Naive B cell (primary cell): ENCODE measurements around the gene CST3. TPM values are rescaled to one million over a fixed set of nuclear protein-coding genes. Genes with fewer than 3 reads are reported as not detected.
A peak's percentile ranks its signal among the peaks of the same experiment; 100 is the strongest.
"Not testable (repeated sequence)": the region's sequence is repeated elsewhere in the genome, so short reads cannot be mapped to it uniquely, and the experiment has no call there.

Experiments
- ATAC-seq, 2 donors: fragments of 150-1000 bp; cut with Tn5 transposase; 2 replicates each; pipeline ENCODE4 v1.10.0; 2021; ENCODE audit warnings: low read depth in 2 of 2, mild to moderate bottlenecking in 2 of 2, moderate library complexity in 2 of 2
- DNase-seq: peaks from one replicate; pipeline ENCODE4 v3.0.0; 2022
- H3K27ac Mint-ChIP-seq, 6 donors: one replicate each; pipeline ENCODE4 v1.8.0; 2020 to 2022; ENCODE audit warnings: mild to moderate bottlenecking in 6 of 6, mixed read lengths in 6 of 6, moderate library complexity in 5 of 6, inconsistent platforms in 2 of 6
- H3K27me3 Mint-ChIP-seq, 3 donors: one replicate each; pipeline ENCODE4 v1.8.0; 2021 to 2022; ENCODE audit warnings: mixed read lengths in 3 of 3, mild to moderate bottlenecking in 1 of 3
- H3K36me3 Mint-ChIP-seq, 2 donors: one replicate each; pipeline ENCODE4 v1.8.0; 2020 to 2022; ENCODE audit warnings: mixed read lengths in 2 of 2, inconsistent platforms in 1 of 2, mild to moderate bottlenecking in 1 of 2
- H3K4me1 Mint-ChIP-seq, 3 donors: one replicate each; pipeline ENCODE4 v1.8.0; 2020 to 2022; ENCODE audit warnings: mixed read lengths in 3 of 3, inconsistent platforms in 1 of 3, mild to moderate bottlenecking in 1 of 3, moderate library complexity in 1 of 3
- H3K4me3 Mint-ChIP-seq, 8 donors: one replicate each; pipeline ENCODE4 v1.8.0; 2020 to 2022; ENCODE audit warnings: mild to moderate bottlenecking in 8 of 8, mixed read lengths in 8 of 8, moderate library complexity in 8 of 8, inconsistent platforms in 2 of 8
- H3K9me3 Mint-ChIP-seq, 7 donors: one replicate each; pipeline ENCODE4 v1.8.0; 2020 to 2022; ENCODE audit warnings: mixed read lengths in 7 of 7, mild to moderate bottlenecking in 5 of 7, inconsistent platforms in 2 of 7, moderate library complexity in 1 of 7
- polyA plus RNA-seq, 6 donors: library from polyadenylated mRNA; unstranded; fragments of 300-500 nt; fragmentation: Illumina TruSeq; gene quantifications; one replicate each; pipeline ENCODE4 v1.2.3, GENCODE V29; 2021; ENCODE audit warnings: low read depth in 6 of 6

CST3 gene
- 10 to 100 TPM in 1 of 6 donors, 1 to 10 TPM in 5; 3.2 to 22.5 (median 6.5) TPM for polyA plus RNA-seq

- Mint-ChIP-seq H3K4me3 (peak within 1 kb of the TSS; percentile 8 to 84 (median 53)), H3K9me3 (no peaks in the 10 kb centered on the region), H3K27ac (no peak within 1 kb of the TSS), H3K36me3 (no peaks in the 10 kb centered on the region), H3K4me1 (peaks cover 9 to 19% (median 9%) of the 10 kb centered on the region in 3 donors), H3K27me3 (peaks cover 9 to 37% (median 30%) of the 10 kb centered on the region in 3 donors)
- DNase-seq (no peak), ATAC-seq (no peak)
These were observed at the start of gene CST3 for GRCh38 chr20:23637282-23638221. TSS of gene CST3 (minus strand) at chr20:23637955. CDS start at chr20:23637862, 93 bp downstream.

DNA sequence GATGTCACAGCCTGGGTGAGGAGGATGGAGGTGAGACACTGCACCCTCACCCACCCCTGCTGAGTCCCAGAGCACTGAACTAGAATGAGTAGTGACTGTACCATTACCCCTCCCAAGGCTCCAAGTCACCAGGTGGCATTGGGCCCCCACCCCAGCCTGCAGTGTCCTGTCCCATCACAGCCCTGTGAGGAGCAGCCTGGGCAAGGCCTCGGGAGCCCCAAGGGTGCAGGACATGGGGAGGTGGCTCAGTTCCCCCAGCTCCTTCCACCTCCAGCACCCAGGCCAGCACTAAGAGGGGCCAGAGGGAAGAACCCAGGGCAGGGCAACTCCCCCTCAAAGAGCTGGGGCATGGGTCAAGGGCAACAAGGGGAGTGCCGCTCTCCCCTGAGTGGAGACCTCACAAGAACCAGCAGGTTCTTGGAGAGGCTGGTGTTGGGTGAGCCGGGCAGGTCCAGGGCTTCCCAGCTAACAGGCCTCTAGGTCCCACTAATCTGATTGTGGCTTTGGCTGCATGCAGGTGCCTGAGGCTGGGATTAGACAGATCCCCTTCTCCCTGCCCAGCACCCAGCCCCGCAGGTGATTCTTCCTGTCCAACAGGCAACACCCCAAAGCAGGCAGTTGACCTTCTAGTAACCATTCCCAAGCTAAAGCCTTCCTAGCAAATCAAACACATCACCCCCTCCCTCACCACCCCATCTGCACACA lies 48.4 kb upstream of the CST3 start:
- DNase-seq, result no peak
- ATAC-seq, result no peak
- Mint-ChIP-seq H3K36me3 (no peaks in the 10 kb centered on the region), H3K27ac (no peak overlapping the region), H3K27me3 (peaks cover 3 to 15% (median 10%) of the 10 kb centered on the region in 3 donors), H3K4me3 (no peak overlapping the region), H3K4me1 (no peaks in the 10 kb centered on the region), H3K9me3 (no peaks in the 10 kb centered on the region)

- not testable (repeated sequence) for DNase-seq, H3K4me1 Mint-ChIP-seq, ATAC-seq, H3K27ac Mint-ChIP-seq, H3K9me3 Mint-ChIP-seq, H3K4me3 Mint-ChIP-seq, H3K36me3 Mint-ChIP-seq
- H3K27me3 Mint-ChIP-seq, result peaks cover 3 to 15% (median 10%) of the 10 kb centered on the region in 3 donors
These were observed 47.8 kb upstream of the CST3 start for GRCh38 chr20:23685529-23685896.

- no peak for ATAC-seq
- peak overlapping the region in 2 of 6 donors; percentile 15 to 54 for H3K27ac Mint-ChIP-seq
- H3K4me1 Mint-ChIP-seq, result no peaks in the 10 kb centered on the region
- H3K36me3 Mint-ChIP-seq, result no peaks in the 10 kb centered on the region
- H3K4me3 Mint-ChIP-seq, result no peak overlapping the region
- peaks cover 3 to 26% (median 17%) of the 10 kb centered on the region in 3 donors for H3K27me3 Mint-ChIP-seq
- no peak for DNase-seq
- H3K9me3 Mint-ChIP-seq, result no peaks in the 10 kb centered on the region
These were observed 46.5 kb upstream of the CST3 start for GRCh38 chr20:23684261-23684660.

GRCh38 chr20:23683807-23684206 lies 46.1 kb upstream of the CST3 start:
- no peak overlapping the region for H3K27ac Mint-ChIP-seq
- H3K4me3 Mint-ChIP-seq, result no peak overlapping the region
- DNase-seq, result no peak
- no peaks in the 10 kb centered on the region for H3K4me1 Mint-ChIP-seq
- ATAC-seq, result no peak
- peaks cover 3 to 30% (median 22%) of the 10 kb centered on the region in 3 donors for H3K27me3 Mint-ChIP-seq
- H3K9me3 Mint-ChIP-seq, result no peaks in the 10 kb centered on the region
- no peaks in the 10 kb centered on the region for H3K36me3 Mint-ChIP-seq

- Mint-ChIP-seq H3K36me3 (no peaks in the 10 kb centered on the region), H3K9me3 (peaks cover 0 to 1% (median 0%) of the 10 kb centered on the region in 7 donors), H3K27ac (no peak overlapping the region), H3K4me1 (no peaks in the 10 kb centered on the region), H3K4me3 (no peak overlapping the region), H3K27me3 (peaks cover 3 to 33% (median 22%) of the 10 kb centered on the region in 3 donors)
- DNase-seq, result no peak
- no peak for ATAC-seq
These were observed 45.5 kb upstream of the CST3 start for GRCh38 chr20:23683281-23683680.

GRCh38 chr20:23680146-23680545 lies 42.4 kb upstream of the CST3 start:
- no peak overlapping the region for H3K27ac Mint-ChIP-seq
- peaks cover 3 to 28% (median 13%) of the 10 kb centered on the region in 3 donors for H3K27me3 Mint-ChIP-seq
- no peaks in the 10 kb centered on the region for H3K36me3 Mint-ChIP-seq
- ATAC-seq (no peak), DNase-seq (no peak)
- no peaks in the 10 kb centered on the region for H3K4me1 Mint-ChIP-seq
- H3K9me3 Mint-ChIP-seq, result peaks cover 0 to 2% (median 0%) of the 10 kb centered on the region in 7 donors
- H3K4me3 Mint-ChIP-seq, result no peak overlapping the region

- no peak for ATAC-seq
- peaks cover 0 to 2% (median 0%) of the 10 kb centered on the region in 7 donors for H3K9me3 Mint-ChIP-seq
- no peak overlapping the region for H3K4me3 Mint-ChIP-seq
- DNase-seq, result no peak
- no peaks in the 10 kb centered on the region for H3K36me3 Mint-ChIP-seq
- H3K27me3 Mint-ChIP-seq, result peaks cover 3 to 22% (median 12%) of the 10 kb centered on the region in 3 donors
- no peaks in the 10 kb centered on the region for H3K4me1 Mint-ChIP-seq
- no peak overlapping the region for H3K27ac Mint-ChIP-seq
These were observed 41.7 kb upstream of the CST3 start for GRCh38 chr20:23679133-23680092.

DNA sequence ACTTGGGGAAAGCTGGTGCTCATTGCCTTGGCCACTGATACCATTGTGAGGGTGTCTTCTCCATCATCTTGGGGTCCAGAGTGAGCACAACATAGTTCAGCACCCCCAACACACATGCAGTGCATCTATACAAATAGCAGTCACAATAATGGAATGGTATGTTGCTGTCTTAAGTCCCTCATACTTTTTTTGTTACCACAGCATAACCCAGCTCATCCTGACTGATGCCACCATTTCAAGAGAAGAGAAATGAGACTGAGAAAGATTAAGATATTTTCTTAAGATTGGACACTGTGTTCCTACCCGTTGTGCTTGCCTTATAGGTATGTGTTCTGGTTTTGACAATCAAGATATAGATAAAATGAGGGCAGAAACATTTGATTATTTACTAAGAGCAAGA lies 35.5 kb upstream of the CST3 start:
- peak overlapping the region in 2 of 6 donors; percentile 8 to 51 for H3K27ac Mint-ChIP-seq
- no peaks in the 10 kb centered on the region for H3K4me1 Mint-ChIP-seq
- ATAC-seq (no peak), DNase-seq (no peak)
- no peaks in the 10 kb centered on the region for H3K36me3 Mint-ChIP-seq
- no peaks in the 10 kb centered on the region for H3K27me3 Mint-ChIP-seq
- H3K9me3 Mint-ChIP-seq, result peaks cover 0 to 2% (median 0%) of the 10 kb centered on the region in 7 donors
- no peak overlapping the region for H3K4me3 Mint-ChIP-seq

DNA sequence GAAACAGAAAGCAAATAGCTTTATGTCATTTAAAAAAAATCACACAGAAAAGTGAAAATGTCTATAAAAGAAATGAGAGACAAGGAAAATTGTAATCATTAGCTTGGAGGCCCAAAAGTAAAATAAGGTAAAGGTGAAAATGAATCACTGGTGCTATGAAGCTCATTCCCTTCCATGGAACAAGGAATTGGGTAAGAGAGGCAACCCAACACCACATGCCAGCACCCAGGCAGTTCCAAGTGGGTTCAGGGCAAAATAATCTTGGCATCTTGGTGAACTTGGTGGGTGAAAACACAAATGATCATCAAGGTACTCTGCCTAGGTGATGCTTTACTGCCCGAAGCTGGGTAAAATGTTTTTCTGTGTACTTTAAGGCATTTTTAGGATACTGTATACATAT lies 34.4 kb upstream of the CST3 start:
- no peak for ATAC-seq
- DNase-seq, result no peak
- Mint-ChIP-seq H3K27ac (no peak overlapping the region), H3K4me1 (no peaks in the 10 kb centered on the region), H3K9me3 (peaks cover 0 to 2% (median 0%) of the 10 kb centered on the region in 7 donors), H3K36me3 (no peaks in the 10 kb centered on the region), H3K4me3 (no peak overlapping the region), H3K27me3 (no peaks in the 10 kb centered on the region)

- Mint-ChIP-seq H3K36me3 (no peaks in the 10 kb centered on the region), H3K9me3 (peaks cover 0 to 2% (median 0%) of the 10 kb centered on the region in 7 donors), H3K4me3 (no peak overlapping the region), H3K27ac (no peak overlapping the region), H3K4me1 (no peaks in the 10 kb centered on the region), H3K27me3 (no peaks in the 10 kb centered on the region)
- no peak for ATAC-seq
- no peak for DNase-seq
These were observed 33.7 kb upstream of the CST3 start for GRCh38 chr20:23671479-23671878.

DNA sequence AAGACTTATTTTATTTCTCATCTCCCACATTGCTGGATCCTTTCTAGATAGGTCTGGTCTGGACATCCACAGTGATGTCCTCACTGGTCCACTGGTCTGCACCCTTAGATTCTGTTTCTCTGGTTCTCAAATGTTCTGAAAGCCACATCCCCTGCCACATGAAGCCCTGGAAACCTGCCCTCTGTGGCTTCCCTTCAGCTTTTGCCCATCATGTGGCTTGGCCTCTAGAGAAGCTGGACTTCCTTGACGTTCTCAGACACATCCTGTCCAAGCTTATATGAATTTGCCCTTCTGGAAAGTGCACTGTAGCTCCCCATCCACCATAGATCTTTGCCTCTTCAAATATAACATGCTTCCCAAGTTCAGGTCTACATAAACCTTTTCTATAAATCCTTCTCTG lies 32.6 kb upstream of the CST3 start:
- ATAC-seq, result no peak
- H3K4me3 Mint-ChIP-seq, result no peak overlapping the region
- no peaks in the 10 kb centered on the region for H3K27me3 Mint-ChIP-seq
- H3K4me1 Mint-ChIP-seq, result no peaks in the 10 kb centered on the region
- H3K9me3 Mint-ChIP-seq, result peaks cover 0 to 2% (median 0%) of the 10 kb centered on the region in 7 donors
- DNase-seq, result no peak
- no peak overlapping the region for H3K27ac Mint-ChIP-seq
- H3K36me3 Mint-ChIP-seq, result no peaks in the 10 kb centered on the region

- ATAC-seq (no peak), DNase-seq (no peak)
- Mint-ChIP-seq H3K36me3 (no peaks in the 10 kb centered on the region), H3K27ac (no peak overlapping the region), H3K4me1 (no peaks in the 10 kb centered on the region), H3K9me3 (peaks cover 0 to 2% (median 0%) of the 10 kb centered on the region in 7 donors), H3K27me3 (no peaks in the 10 kb centered on the region), H3K4me3 (no peak overlapping the region)
These were observed 32.1 kb upstream of the CST3 start for GRCh38 chr20:23669866-23670265.
